ENCODE measurements around the gene PIEZO2. TPM values are rescaled to one million over a fixed set of nuclear protein-coding genes. Genes with fewer than 3 reads are reported as not detected.

PIEZO2 gene
- total RNA-seq, 1 experiment from 2014 or later = 5.5 TPM

DNA sequence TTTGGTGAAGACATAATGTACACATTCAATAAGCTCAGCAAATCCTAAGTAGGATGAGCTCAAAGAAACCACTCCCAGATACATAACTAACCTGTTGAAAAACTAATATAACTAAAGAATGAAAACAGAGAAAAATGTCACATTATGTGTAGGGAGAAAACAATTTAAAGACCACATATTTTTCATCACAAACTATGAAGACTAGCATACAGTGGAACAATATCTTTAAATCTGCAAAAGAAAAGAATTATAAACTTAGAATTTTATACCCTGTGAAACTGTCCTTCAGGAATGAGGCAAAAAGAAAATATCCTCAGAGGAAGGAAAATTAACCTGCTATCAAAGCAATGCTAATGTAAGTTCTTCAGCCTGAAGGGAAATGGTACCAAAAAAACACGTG, 151.5 kb downstream of the PIEZO2 start:
- BruUV-seq (replicated peaks) = no TSS peak
- DNase-seq (ENCODE audit: low spot score) = no peak
- H3K36me3 ChIP-seq (ENCODE audit: insufficient read depth, low read length, poor library complexity, severe bottlenecking) = no peaks in the 10 kb centered on the region
- TF ChIP-seq, protein P1, sequence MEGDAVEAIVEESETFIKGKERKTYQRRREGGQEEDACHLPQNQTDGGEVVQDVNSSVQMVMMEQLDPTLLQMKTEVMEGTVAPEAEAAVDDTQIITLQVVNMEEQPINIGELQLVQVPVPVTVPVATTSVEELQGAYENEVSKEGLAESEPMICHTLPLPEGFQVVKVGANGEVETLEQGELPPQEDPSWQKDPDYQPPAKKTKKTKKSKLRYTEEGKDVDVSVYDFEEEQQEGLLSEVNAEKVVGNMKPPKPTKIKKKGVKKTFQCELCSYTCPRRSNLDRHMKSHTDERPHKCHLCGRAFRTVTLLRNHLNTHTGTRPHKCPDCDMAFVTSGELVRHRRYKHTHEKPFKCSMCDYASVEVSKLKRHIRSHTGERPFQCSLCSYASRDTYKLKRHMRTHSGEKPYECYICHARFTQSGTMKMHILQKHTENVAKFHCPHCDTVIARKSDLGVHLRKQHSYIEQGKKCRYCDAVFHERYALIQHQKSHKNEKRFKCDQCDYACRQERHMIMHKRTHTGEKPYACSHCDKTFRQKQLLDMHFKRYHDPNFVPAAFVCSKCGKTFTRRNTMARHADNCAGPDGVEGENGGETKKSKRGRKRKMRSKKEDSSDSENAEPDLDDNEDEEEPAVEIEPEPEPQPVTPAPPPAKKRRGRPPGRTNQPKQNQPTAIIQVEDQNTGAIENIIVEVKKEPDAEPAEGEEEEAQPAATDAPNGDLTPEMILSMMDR (conservative IDR thresholded peaks at IDR 0.05; ENCODE audit: low read depth, low read length) = no peak
- no peak for TF ChIP-seq EZH2 (IDR thresholded peaks at IDR 0.05; ENCODE audit: borderline replicate concordance, low read depth, low read length, poor library complexity, severe bottlenecking)
- no peaks in the 10 kb centered on the region for H3K4me1 ChIP-seq (ENCODE audit: insufficient read depth, low read length, poor library complexity, severe bottlenecking)
- H3K9me3 ChIP-seq (ENCODE audit: low read depth, low read length, poor library complexity, severe bottlenecking) = peaks cover 8% of the 10 kb centered on the region
- no peak overlapping the region for H3K4me3 ChIP-seq (ENCODE audit: low read depth, low read length, poor library complexity, severe bottlenecking)
- ChIA-PET POLR2A (ENCODE audit: low non-redundant PET) (no interaction called here), CTCF (no interaction called here)
- H3K27ac ChIP-seq (ENCODE audit: low read depth, low read length, poor library complexity, severe bottlenecking) = no peak overlapping the region
- intact Hi-C loops (cut with micrococcal nuclease; ENCODE audit: unreplicated experiment) = no loop called here
- H3K27me3 ChIP-seq (replicated peaks; ENCODE audit: insufficient read depth, low read depth, low read length, poor library complexity) = no peaks in the 10 kb centered on the region

- no peak overlapping the region for H3K4me3 ChIP-seq (ENCODE audit: low read depth, low read length, poor library complexity, severe bottlenecking)
- H3K36me3 ChIP-seq (ENCODE audit: insufficient read depth, low read length, poor library complexity, severe bottlenecking) = no peaks in the 10 kb centered on the region
- intact Hi-C loops (cut with micrococcal nuclease; ENCODE audit: unreplicated experiment) = no loop called here
- TF ChIP-seq, protein P1 (conservative IDR thresholded peaks at IDR 0.05; ENCODE audit: low read depth, low read length) = no peak
- no peak for TF ChIP-seq EZH2 (IDR thresholded peaks at IDR 0.05; ENCODE audit: borderline replicate concordance, low read depth, low read length, poor library complexity, severe bottlenecking)
- no peaks in the 10 kb centered on the region for H3K4me1 ChIP-seq (ENCODE audit: insufficient read depth, low read length, poor library complexity, severe bottlenecking)
- H3K27me3 ChIP-seq (replicated peaks; ENCODE audit: insufficient read depth, low read depth, low read length, poor library complexity) = no peaks in the 10 kb centered on the region
- BruUV-seq (replicated peaks) = no TSS peak
- no peak overlapping the region for H3K27ac ChIP-seq (ENCODE audit: low read depth, low read length, poor library complexity, severe bottlenecking)
- no peak for DNase-seq (ENCODE audit: low spot score)
- ChIA-PET POLR2A (ENCODE audit: low non-redundant PET) (no interaction called here), CTCF (no interaction called here)
- H3K9me3 ChIP-seq (ENCODE audit: low read depth, low read length, poor library complexity, severe bottlenecking) = peaks cover 8% of the 10 kb centered on the region
These were observed 153.8 kb downstream of the PIEZO2 start for GRCh38 chr18:10995550-10995949.

- Histone ChIP-seq H3K4me3 (ENCODE audit: low read depth, low read length, poor library complexity, severe bottlenecking) (no peak overlapping the region), H3K9me3 (ENCODE audit: low read depth, low read length, poor library complexity, severe bottlenecking) (peaks cover 14% of the 10 kb centered on the region), H3K36me3 (ENCODE audit: insufficient read depth, low read length, poor library complexity, severe bottlenecking) (no peaks in the 10 kb centered on the region), H3K27me3 (replicated peaks; ENCODE audit: insufficient read depth, low read depth, low read length, poor library complexity) (no peaks in the 10 kb centered on the region), H3K27ac (ENCODE audit: low read depth, low read length, poor library complexity, severe bottlenecking) (no peak overlapping the region), H3K4me1 (ENCODE audit: insufficient read depth, low read length, poor library complexity, severe bottlenecking) (no peaks in the 10 kb centered on the region)
- ChIA-PET POLR2A (ENCODE audit: low non-redundant PET) (no interaction called here), CTCF (no interaction called here)
- DNase-seq (ENCODE audit: low spot score) = no peak
- no TSS peak for BruUV-seq (replicated peaks)
- intact Hi-C loops (cut with micrococcal nuclease; ENCODE audit: unreplicated experiment) = no loop called here
- TF ChIP-seq, protein P1 (conservative IDR thresholded peaks at IDR 0.05; ENCODE audit: low read depth, low read length) = no peak
- no peak for TF ChIP-seq EZH2 (IDR thresholded peaks at IDR 0.05; ENCODE audit: borderline replicate concordance, low read depth, low read length, poor library complexity, severe bottlenecking)
These were observed 159.9 kb downstream of the PIEZO2 start for GRCh38 chr18:10989486-10989885.
